ENCODE measurements around the gene EEF1A2.

- no peak for TF ChIP-seq POLR2A (IDR thresholded peaks at IDR 0.05; ENCODE audit: low read depth)
- TF ChIP-seq CTCF (IDR thresholded peaks at IDR 0.05) = no peak
Measured at GRCh38 chr20:63533871-63534393, 35.0 kb upstream of the EEF1A2 start.
